ENCODE data around the gene KY. TPM values are rescaled to one million over a fixed set of nuclear protein-coding genes. Genes with fewer than 3 reads are reported as not detected.

Gene KY
- total and polyA plus RNA-seq, 9 of the 15 experiments (the other 6 are each of a cell fraction or from before 2014, with no cell fraction given), result not detected

GRCh38 chr3:134620476-134621115 is 30.2 kb downstream of the KY start:
- no peak for TF ChIP-seq FOXP1 (CRISPR knock-in tag; IDR thresholded peaks at IDR 0.05)
- no peak for TF ChIP-seq NFIC (IDR thresholded peaks at IDR 0.05)
- TF ChIP-seq ZNF77 (CRISPR knock-in tag; IDR thresholded peaks at IDR 0.05), result no peak
- TF ChIP-seq POLR2A (conservative IDR thresholded peaks at IDR 0.05), result no peak
- Histone ChIP-seq H3K9me3 (replicated peaks; ENCODE audit: control insufficient read depth, insufficient read depth, low read depth, low read length) (no peaks in the 10 kb centered on the region), H4K20me1 (replicated peaks; ENCODE audit: control insufficient read depth, insufficient read depth, low read length) (no peaks in the 10 kb centered on the region), H3K4me1 (replicated peaks in 1 of 2; ENCODE audit: control insufficient read depth in 2 of 2, insufficient read depth in 2 of 2, low read length in 2 of 2) (no peaks in the 10 kb centered on the region), H2AFZ (ENCODE audit: low read depth, low read length) (no peak overlapping the region), H3K4me3 (no peak overlapping the region), H3K9me1 (ENCODE audit: control insufficient read depth, insufficient read depth, low read length) (no peaks in the 10 kb centered on the region), H3K4me2 (ENCODE audit: insufficient read depth, low read length) (no peak overlapping the region), H3K9ac (ENCODE audit: insufficient read depth in 1 of 2, low read depth in 2 of 2, low read length in 2 of 2) (no peak overlapping the region), H3K27ac (ENCODE audit: extremely low read depth, low read depth, low read length) (no peak overlapping the region), H3K27me3 (ENCODE audit: control insufficient read depth in 2 of 2, insufficient read depth in 2 of 2, low read length in 2 of 2) (peaks cover 0 to 10% of the 10 kb centered on the region in 2 experiments; a peak in 2 of 5 replicates), H3K36me3 (ENCODE audit: control insufficient read depth, insufficient read depth, low read length) (no peaks in the 10 kb centered on the region), H3K79me2 (ENCODE audit: control insufficient read depth, insufficient read depth, low read length) (no peaks in the 10 kb centered on the region)
- in situ Hi-C loops (cut with MboI) (no loop called here), intact Hi-C loops (cut with micrococcal nuclease) (no loop called here)
- no peak for FAIRE-seq
- POLR2A ChIA-PET, result no interaction called here
- no peak for ATAC-seq
- BruUV-seq (replicated peaks), result no TSS peak
- WGBS (ENCODE audit: insufficient coverage, low coverage, missing lambda C conversion rate), result 3% methylated on average over 4 of the region's 5 CpGs
- DNase-seq (ENCODE audit: extremely low read depth in 1 of 4, low spot score in 3 of 4), result no peak
- CTCF ChIA-PET (ENCODE audit: low intra/inter-chr PET ratio), result no interaction called here

GRCh38 chr3:134619884-134620445 is 30.9 kb downstream of the KY start:
- Histone ChIP-seq H2AFZ (ENCODE audit: low read depth, low read length) (no peak overlapping the region), H4K20me1 (replicated peaks; ENCODE audit: control insufficient read depth, insufficient read depth, low read length) (no peaks in the 10 kb centered on the region), H3K27ac (ENCODE audit: extremely low read depth, low read depth, low read length) (no peak overlapping the region), H3K9me3 (replicated peaks; ENCODE audit: control insufficient read depth, insufficient read depth, low read depth, low read length) (no peaks in the 10 kb centered on the region), H3K4me1 (replicated peaks in 1 of 2; ENCODE audit: control insufficient read depth in 2 of 2, insufficient read depth in 2 of 2, low read length in 2 of 2) (no peaks in the 10 kb centered on the region), H3K4me2 (ENCODE audit: insufficient read depth, low read length) (no peak overlapping the region), H3K9me1 (ENCODE audit: control insufficient read depth, insufficient read depth, low read length) (no peaks in the 10 kb centered on the region), H3K27me3 (ENCODE audit: control insufficient read depth in 2 of 2, insufficient read depth in 2 of 2, low read length in 2 of 2) (peaks cover 0 to 10% of the 10 kb centered on the region in 2 experiments; a peak in 2 of 5 replicates), H3K79me2 (ENCODE audit: control insufficient read depth, insufficient read depth, low read length) (no peaks in the 10 kb centered on the region), H3K4me3 (no peak overlapping the region), H3K9ac (ENCODE audit: insufficient read depth in 1 of 2, low read depth in 2 of 2, low read length in 2 of 2) (no peak overlapping the region), H3K36me3 (ENCODE audit: control insufficient read depth, insufficient read depth, low read length) (no peaks in the 10 kb centered on the region)
- ATAC-seq (no peak), FAIRE-seq (no peak), DNase-seq (ENCODE audit: extremely low read depth in 1 of 4, low spot score in 3 of 4) (no peak)
- in situ Hi-C loops (cut with MboI) (no loop called here), intact Hi-C loops (cut with micrococcal nuclease) (no loop called here)
- no TSS peak for BruUV-seq (replicated peaks)
- POLR2A ChIA-PET, result no interaction called here
- CTCF ChIA-PET (ENCODE audit: low intra/inter-chr PET ratio), result no interaction called here
- 0% methylated on average over 5 of the region's 8 CpGs for WGBS (ENCODE audit: insufficient coverage, low coverage, missing lambda C conversion rate)
- TF ChIP-seq, protein P1, sequence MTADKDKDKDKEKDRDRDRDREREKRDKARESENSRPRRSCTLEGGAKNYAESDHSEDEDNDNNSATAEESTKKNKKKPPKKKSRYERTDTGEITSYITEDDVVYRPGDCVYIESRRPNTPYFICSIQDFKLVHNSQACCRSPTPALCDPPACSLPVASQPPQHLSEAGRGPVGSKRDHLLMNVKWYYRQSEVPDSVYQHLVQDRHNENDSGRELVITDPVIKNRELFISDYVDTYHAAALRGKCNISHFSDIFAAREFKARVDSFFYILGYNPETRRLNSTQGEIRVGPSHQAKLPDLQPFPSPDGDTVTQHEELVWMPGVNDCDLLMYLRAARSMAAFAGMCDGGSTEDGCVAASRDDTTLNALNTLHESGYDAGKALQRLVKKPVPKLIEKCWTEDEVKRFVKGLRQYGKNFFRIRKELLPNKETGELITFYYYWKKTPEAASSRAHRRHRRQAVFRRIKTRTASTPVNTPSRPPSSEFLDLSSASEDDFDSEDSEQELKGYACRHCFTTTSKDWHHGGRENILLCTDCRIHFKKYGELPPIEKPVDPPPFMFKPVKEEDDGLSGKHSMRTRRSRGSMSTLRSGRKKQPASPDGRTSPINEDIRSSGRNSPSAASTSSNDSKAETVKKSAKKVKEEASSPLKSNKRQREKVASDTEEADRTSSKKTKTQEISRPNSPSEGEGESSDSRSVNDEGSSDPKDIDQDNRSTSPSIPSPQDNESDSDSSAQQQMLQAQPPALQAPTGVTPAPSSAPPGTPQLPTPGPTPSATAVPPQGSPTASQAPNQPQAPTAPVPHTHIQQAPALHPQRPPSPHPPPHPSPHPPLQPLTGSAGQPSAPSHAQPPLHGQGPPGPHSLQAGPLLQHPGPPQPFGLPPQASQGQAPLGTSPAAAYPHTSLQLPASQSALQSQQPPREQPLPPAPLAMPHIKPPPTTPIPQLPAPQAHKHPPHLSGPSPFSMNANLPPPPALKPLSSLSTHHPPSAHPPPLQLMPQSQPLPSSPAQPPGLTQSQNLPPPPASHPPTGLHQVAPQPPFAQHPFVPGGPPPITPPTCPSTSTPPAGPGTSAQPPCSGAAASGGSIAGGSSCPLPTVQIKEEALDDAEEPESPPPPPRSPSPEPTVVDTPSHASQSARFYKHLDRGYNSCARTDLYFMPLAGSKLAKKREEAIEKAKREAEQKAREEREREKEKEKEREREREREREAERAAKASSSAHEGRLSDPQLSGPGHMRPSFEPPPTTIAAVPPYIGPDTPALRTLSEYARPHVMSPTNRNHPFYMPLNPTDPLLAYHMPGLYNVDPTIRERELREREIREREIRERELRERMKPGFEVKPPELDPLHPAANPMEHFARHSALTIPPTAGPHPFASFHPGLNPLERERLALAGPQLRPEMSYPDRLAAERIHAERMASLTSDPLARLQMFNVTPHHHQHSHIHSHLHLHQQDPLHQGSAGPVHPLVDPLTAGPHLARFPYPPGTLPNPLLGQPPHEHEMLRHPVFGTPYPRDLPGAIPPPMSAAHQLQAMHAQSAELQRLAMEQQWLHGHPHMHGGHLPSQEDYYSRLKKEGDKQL (CRISPR knock-in tag; IDR thresholded peaks at IDR 0.05; ENCODE audit: borderline replicate concordance), result no peak
- TF ChIP-seq PPARD (CRISPR knock-in tag; IDR thresholded peaks at IDR 0.05), result no peak
- TF ChIP-seq PURB (CRISPR knock-in tag; IDR thresholded peaks at IDR 0.05; ENCODE audit: low read depth), result no peak
- TF ChIP-seq FOXM1 (IDR thresholded peaks at IDR 0.05; ENCODE audit: low read depth), result no peak
- TF ChIP-seq FOXM1 (CRISPR knock-in tag; IDR thresholded peaks at IDR 0.05; ENCODE audit: low read depth), result no peak
- no peak for TF ChIP-seq ARHGAP35 (IDR thresholded peaks at IDR 0.05; ENCODE audit: partially characterized antibody)
- no peak for TF ChIP-seq ZNF583 (CRISPR knock-in tag; IDR thresholded peaks at IDR 0.05)
- TF ChIP-seq MXI1 (IDR thresholded peaks at IDR 0.05; ENCODE audit: low read depth, low read length), result no peak
- no peak for TF ChIP-seq CAMTA2 (CRISPR knock-in tag; conservative IDR thresholded peaks at IDR 0.05)

Data from K562 (cell line).